ENCODE measurements around the gene TAPT1.

GRCh38 chr4:16202598-16202997 lies 23.7 kb downstream of the TAPT1 start:
- TF ChIP-seq EZH2 (IDR thresholded peaks at IDR 0.05; ENCODE audit: borderline replicate concordance, low read depth, low read length, poor library complexity, severe bottlenecking), result no peak
- TF ChIP-seq CTCF (conservative IDR thresholded peaks at IDR 0.05; ENCODE audit: low read depth, low read length), result no peak

All from A673 (cell line).